IMR-90 (cell line): ENCODE results near the gene ATP5PO. TPM values are rescaled to one million over a fixed set of nuclear protein-coding genes. Genes with fewer than 3 reads are reported as not detected.

Experiments used
- ATAC-seq: fragments of 200-7000 bp; cut with Tn5 transposase; 2 replicates; pipeline ENCODE4 v1.9.1; 2020; ENCODE audit warnings: low read depth, mild to moderate bottlenecking, moderate library complexity
- BruUV-seq: library from RNA; stranded (reverse); fragments of 400-500 nt; replicated peaks from 2 replicates; lab custom pipeline; 2021; lab: Mats Ljungman, UMichigan
- CTCF ChIA-PET: fragments of 300-600 bp; formaldehyde crosslinking; extraction: SDS; loops from one replicate; lab custom pipeline; 2021; ENCODE audit warnings: antibody characterized with exemption; lab: Yijun Ruan, JAX
- POLR2A ChIA-PET: fragments of 300-600 bp; sonication (Branson Sonifier 250); formaldehyde crosslinking; loops from one replicate; lab custom pipeline; 2022; ENCODE audit warnings: antibody characterized with exemption; ENCODE audit not compliant: unreplicated experiment; lab: Charles Lee
- DNase-seq: peaks from one replicate; pipeline ENCODE4 v3.0.0; 2013
- H2AFZ ChIP-seq: replicated peaks from 2 replicates; pipeline ENCODE3; 2013; ENCODE audit warnings: low read length, mild to moderate bottlenecking; ENCODE audit not compliant: poor library complexity
- H2AK5ac ChIP-seq: 2 replicates; pipeline ENCODE4 v1.6.1; 2013; ENCODE audit warnings: low read depth, low read length, inconsistent platforms
- H2AK9ac ChIP-seq: replicated peaks from 2 replicates; pipeline ENCODE3; 2013; ENCODE audit warnings: mild to moderate bottlenecking, low read depth, low read length, moderate library complexity; ENCODE audit not compliant: poor library complexity
- H2BK120ac ChIP-seq: 2 replicates; pipeline ENCODE4 v1.6.1; 2013; ENCODE audit warnings: low read depth, low read length, inconsistent platforms
- H2BK15ac ChIP-seq: 3 replicates; pipeline ENCODE4 v1.6.1; 2013; ENCODE audit warnings: low read depth, low read length, inconsistent platforms
- H2BK20ac ChIP-seq: 2 replicates; pipeline ENCODE4 v1.6.1; 2013; ENCODE audit warnings: low read depth, mild to moderate bottlenecking, inconsistent platforms, low read length, moderate library complexity
- H2BK5ac ChIP-seq: 2 replicates; pipeline ENCODE4 v1.6.1; 2013; ENCODE audit warnings: mild to moderate bottlenecking, low read depth, low read length, inconsistent platforms; ENCODE audit not compliant: poor library complexity, severe bottlenecking
- H3K14ac ChIP-seq: replicated peaks from 2 replicates; pipeline ENCODE4 v1.6.1; 2013; ENCODE audit warnings: low read depth, low read length, inconsistent platforms
- H3K18ac ChIP-seq: 2 replicates; pipeline ENCODE4 v1.6.1; 2013; ENCODE audit warnings: low read depth, low read length, control low read depth
- H3K23ac ChIP-seq: 2 replicates; pipeline ENCODE4 v1.6.1; 2013; ENCODE audit warnings: low read depth, low read length, inconsistent platforms
- H3K27ac ChIP-seq: 2 replicates; pipeline ENCODE4 v1.5.1; 2013; ENCODE audit warnings: mild to moderate bottlenecking, control low read depth, low read length; ENCODE audit not compliant: insufficient read depth
- H3K27me3 ChIP-seq: 2 replicates; pipeline ENCODE4 v1.6.1; 2013; ENCODE audit warnings: low read length; ENCODE audit not compliant: control insufficient read depth, insufficient read depth
- H3K36me3 ChIP-seq: 2 replicates; pipeline ENCODE4 v1.6.1; 2013; ENCODE audit warnings: low read length, mixed read lengths; ENCODE audit not compliant: control insufficient read depth, insufficient read depth
- H3K4ac ChIP-seq: 2 replicates; pipeline ENCODE4 v1.6.1; 2013; ENCODE audit warnings: low read depth, low read length, inconsistent platforms
- H3K4me1 ChIP-seq: 2 replicates; pipeline ENCODE4 v1.6.1; 2013; ENCODE audit warnings: low read length, mixed read lengths; ENCODE audit not compliant: control insufficient read depth, insufficient read depth
- H3K4me2 ChIP-seq: 2 replicates; pipeline ENCODE4 v1.6.1; 2013; ENCODE audit warnings: low read depth, mild to moderate bottlenecking, control low read depth, low read length, moderate library complexity
- H3K4me3 ChIP-seq: 2 replicates; pipeline ENCODE4 v1.5.1; 2013; ENCODE audit warnings: low read depth, mild to moderate bottlenecking, control low read depth, low read length, moderate library complexity; ENCODE audit not compliant: insufficient read depth
- H3K56ac ChIP-seq: 2 replicates; pipeline ENCODE4 v1.6.1; 2013; ENCODE audit warnings: low read length, inconsistent platforms; ENCODE audit not compliant: insufficient read depth; ENCODE audit errors: extremely low read depth
- H3K79me1 ChIP-seq, 2 experiments: 2 replicates each; pipeline ENCODE4 v1.6.1; 2013; ENCODE audit warnings: low read length in 2 of 2, inconsistent platforms in 1 of 2, low read depth in 1 of 2
- H3K9ac ChIP-seq: 2 replicates; pipeline ENCODE4 v1.6.1; 2013; ENCODE audit warnings: low read depth, low read length, control low read depth
- H3K9me1 ChIP-seq: 2 replicates; pipeline ENCODE4 v1.6.1; 2013; ENCODE audit warnings: low read length, inconsistent platforms; ENCODE audit not compliant: insufficient read depth
- H3K9me3 ChIP-seq: 2 replicates; pipeline ENCODE4 v1.6.1; 2013; ENCODE audit warnings: low read length; ENCODE audit not compliant: control insufficient read depth, insufficient read depth
- H4K20me1 ChIP-seq: 2 replicates; pipeline ENCODE4 v1.6.1; 2013; ENCODE audit warnings: low read length, inconsistent platforms; ENCODE audit not compliant: insufficient read depth
- H4K5ac ChIP-seq: 2 replicates; pipeline ENCODE4 v1.6.1; 2013; ENCODE audit warnings: mild to moderate bottlenecking, low read depth, low read length, control low read depth
- H4K8ac ChIP-seq, 2 experiments: 2 replicates each; pipeline ENCODE4 v1.6.1; 2013; ENCODE audit warnings: low read depth in 2 of 2, low read length in 2 of 2, control low read depth in 1 of 2, inconsistent platforms in 1 of 2
- H4K91ac ChIP-seq: 2 replicates; pipeline ENCODE4 v1.6.1; 2013; ENCODE audit warnings: low read depth, low read length, inconsistent platforms; ENCODE audit not compliant: insufficient read depth
- BHLHE40 ChIP-seq: fragments of 150-350 bp; IDR thresholded peaks from 2 replicates; pipeline ENCODE4 v1.6.1; 2016; ENCODE audit warnings: mild to moderate bottlenecking, low read depth, low read length
- NFE2L2 ChIP-seq: fragments of 150-350 bp; IDR thresholded peaks from 2 replicates; pipeline ENCODE4 v1.6.1; 2016; ENCODE audit warnings: low read depth, mild to moderate bottlenecking, low read length
- RCOR1 ChIP-seq: IDR thresholded peaks from 2 replicates; pipeline ENCODE4 v1.6.1; 2012; ENCODE audit warnings: mild to moderate bottlenecking, low read length, improper control_type of control experiment; ENCODE audit not compliant: insufficient replicate concordance
- WGBS, 2 experiments: methylation state at CpG; one replicate each; pipeline versions ENCODE4 v1.1.5 to v1.1.7; 2013; ENCODE audit warnings: missing lambda C conversion rate in 2 of 2; ENCODE audit not compliant: insufficient read length in 1 of 2; ENCODE audit errors: extremely low coverage in 2 of 2; 5-methylcytosine and 5-hydroxymethylcytosine counted together
- dilution Hi-C: fragments of 300-500 bp; cut with HindIII; formaldehyde crosslinking; loops from one replicate; pipeline ENCODE4 v1.14.3; 2018; ENCODE audit warnings: low sequenced_read_pairs; ENCODE audit not compliant: unreplicated experiment
- in situ Hi-C: fragments of 300-500 bp; cut with MboI; formaldehyde crosslinking; loops from 3 replicates; pipeline ENCODE4 v1.14.3; 2019; ENCODE audit warnings: low sequenced_read_pairs, inconsistent platforms, mixed read lengths
- intact Hi-C: fragments of 100-400 bp; cut with micrococcal nuclease; formaldehyde crosslinking; loops from 2 replicates; pipeline ENCODE4 v1.10.0; 2022
- polyA plus RNA-seq, 3 experiments: library from polyadenylated mRNA; depleted of rRNA; stranded (reverse); fragments of >200 nt; gene quantifications; 2 replicates each; pipeline ENCODE4 v1.2.3, GENCODE V29; 2012; ENCODE audit warnings: low replicate concordance in 1 of 3
- total RNA-seq: library from RNA; depleted of rRNA; stranded (reverse); fragments of >200 nt; gene quantifications from 2 replicates; pipeline ENCODE4 v1.2.3, GENCODE V29; 2012

The ATP5PO gene
- total and polyA plus RNA-seq, 2 of the 4 experiments (the other 2 are of a cell fraction): 237 to 250 TPM

DNA sequence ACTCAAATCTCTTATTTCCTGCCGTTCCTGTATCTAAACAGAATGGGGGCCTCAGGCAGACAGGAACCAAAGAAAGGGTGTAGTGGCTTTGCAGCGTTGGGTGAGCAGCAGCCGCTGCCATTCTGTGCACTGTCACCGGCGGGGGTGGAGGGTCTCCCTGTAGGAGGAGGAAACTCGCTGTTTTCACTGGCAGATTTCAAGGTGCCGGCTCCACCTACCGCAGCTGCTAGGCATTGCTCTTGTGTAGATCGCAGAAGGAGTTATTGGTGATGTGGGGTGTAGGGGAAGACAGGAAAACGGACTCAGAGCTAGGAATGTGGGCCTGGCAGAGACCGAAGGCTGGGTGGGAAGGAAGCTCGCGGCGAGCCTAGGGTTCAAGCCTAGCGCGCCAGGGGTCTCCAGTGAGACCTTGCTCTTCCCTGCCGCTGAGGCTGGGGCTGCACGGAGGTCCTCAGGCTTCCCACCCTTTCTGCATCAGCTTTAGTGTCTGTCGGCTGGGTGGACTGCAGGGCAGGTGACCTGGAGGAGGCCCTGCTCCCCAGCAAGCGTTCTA is 20.8 kb downstream of the ATP5PO start (continued):
- TF ChIP-seq RCOR1: no peak

DNA sequence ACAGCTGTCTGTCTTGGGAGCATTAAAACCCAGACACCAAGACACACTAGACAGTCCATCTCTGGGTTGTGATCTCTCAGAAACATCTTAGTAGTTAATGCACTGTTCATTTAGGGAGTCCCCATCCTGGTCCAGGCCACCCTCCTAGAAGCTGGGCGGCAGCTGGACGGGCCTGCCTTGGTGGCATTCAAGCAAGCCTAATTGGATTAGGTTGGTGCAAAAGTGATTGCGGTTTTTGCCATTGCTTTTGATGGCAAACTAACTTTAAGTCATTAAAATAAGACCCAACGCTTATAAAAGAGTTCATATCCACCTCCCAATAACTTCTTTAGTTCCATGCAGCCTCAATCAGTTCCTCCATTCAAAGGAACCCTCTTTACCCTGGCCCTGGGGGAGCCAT is 21.7 kb downstream of the ATP5PO start:
- in situ Hi-C loops (no loop called here), dilution Hi-C loops (no loop called here), intact Hi-C loops (loop anchor here (1.0 to 5.0 kb wide), 4 partner anchors 67 to 289 kb away; no protein-coding TSS in a partner anchor)
- no peak for DNase-seq
- Histone ChIP-seq H3K56ac (no peak overlapping the region), H3K4me2 (no peak overlapping the region), H3K4me1 (peaks cover 14% of the 10 kb centered on the region), H3K4ac (no peak overlapping the region), H4K20me1 (no peaks in the 10 kb centered on the region), H3K23ac (no peak overlapping the region), H2AFZ (no peak overlapping the region), H3K9me1 (peaks cover 12% of the 10 kb centered on the region), H2AK9ac (no peak overlapping the region), H3K9ac (no peak overlapping the region), H2AK5ac (no peak overlapping the region), H2BK20ac (no peak overlapping the region), H3K36me3 (no peaks in the 10 kb centered on the region), H4K91ac (no peak overlapping the region), H3K27ac (no peak overlapping the region), H3K9me3 (no peaks in the 10 kb centered on the region), H4K5ac (no peak overlapping the region), H4K8ac (no peak overlapping the region), H2BK15ac (no peak overlapping the region), H3K14ac (no peak overlapping the region), H3K4me3 (no peak overlapping the region), H3K79me1 (no peaks in the 10 kb centered on the region), H3K27me3 (no peaks in the 10 kb centered on the region), H2BK5ac (no peak overlapping the region), H2BK120ac (no peak overlapping the region), H3K18ac (no peak overlapping the region)
- no peak for ATAC-seq
- no TSS peak for BruUV-seq
- WGBS, 2 experiments: no CpG with 5 or more reads among the region's 4 CpGs
- TF ChIP-seq BHLHE40: no peak
- no peak for TF ChIP-seq NFE2L2
- CTCF ChIA-PET: interaction anchor here (2.0 kb wide), 1 partner anchor 288 kb away, joined by 16 read pairs; no protein-coding TSS in a partner anchor
- POLR2A ChIA-PET: interaction anchor here (0.5 kb wide), 1 partner anchor 310 kb away, joined by 3 read pairs; no protein-coding TSS in a partner anchor
